Gastroesophageal sphincter (tissue), 4 donors: Measurements from ENCODE around the gene BDNF. TPM values are rescaled to one million over a fixed set of nuclear protein-coding genes. Genes with fewer than 3 reads are reported as not detected.

ENCODE experiments used
- ATAC-seq: fragments of 150-250 bp; one replicate; pipeline ENCODE4 v1.9.1; 2016; ENCODE audit warnings: mild to moderate bottlenecking, moderate library complexity
- H3K27ac ChIP-seq, 4 donors: fragments of 200-600 bp; sonication (generic) in 3 of 4; 1 replicate in 3 of 4; 2 replicates in 1 of 4; pipeline ENCODE4 v1.5.1; 2016 to 2019
- H3K27me3 ChIP-seq: fragments of 200-600 bp; sonication (generic); one replicate; pipeline ENCODE4 v1.5.1; 2019
- H3K36me3 ChIP-seq, 2 donors: fragments of 200-600 bp; sonication (generic); one replicate each; pipeline ENCODE4 v1.5.1; 2019; ENCODE audit warnings: control low read depth in 1 of 2
- H3K4me1 ChIP-seq, 3 donors: fragments of 200-600 bp; sonication (generic); 1 replicate in 2 of 3; 2 replicates in 1 of 3; pipeline ENCODE4 v1.5.1; 2016 to 2019; ENCODE audit warnings: control low read depth in 2 of 3
- H3K4me3 ChIP-seq, 2 donors: fragments of 200-600 bp; sonication (generic); one replicate each; pipeline ENCODE4 v1.5.1; 2019; ENCODE audit warnings: mild to moderate bottlenecking in 1 of 2, moderate library complexity in 1 of 2
- H3K9me3 ChIP-seq, 3 donors: fragments of 200-600 bp; sonication (generic); one replicate each; pipeline ENCODE4 v1.5.1; 2017 to 2019; ENCODE audit warnings: control low read depth in 2 of 3
- EP300 ChIP-seq: sonication (generic); formaldehyde crosslinking; IDR thresholded peaks from one replicate; pipeline ENCODE4 v1.6.1; 2017; ENCODE audit warnings: antibody characterized with exemption, mild to moderate bottlenecking
- POLR2A ChIP-seq, 2 donors: fragments of 450-650 bp; IDR thresholded peaks; one replicate each; pipeline ENCODE4 v1.6.1; 2017; ENCODE audit warnings: antibody characterized with exemption in 2 of 2, mild to moderate bottlenecking in 2 of 2, moderate library complexity in 1 of 2
- POLR2AphosphoS5 ChIP-seq: sonication (generic); formaldehyde crosslinking; IDR thresholded peaks from one replicate; pipeline ENCODE4 v1.6.1; 2017; ENCODE audit warnings: antibody characterized with exemption
- WGBS, 2 donors: methylation state at CpG; one replicate each; pipeline ENCODE4 v1.1.5; 2018; ENCODE audit warnings: low coverage in 1 of 2; 5-methylcytosine and 5-hydroxymethylcytosine counted together
- total RNA-seq, 4 donors: library from RNA; depleted of rRNA; stranded (reverse); fragments of >200 nt; gene quantifications; one replicate each; pipeline ENCODE4 v1.1.0, GENCODE V29; 2016
- TF ChIP-seq, protein P1 (sequence below), 4 experiments: fragments of 200-600 bp in 2 of 4; fragments of 450-650 bp in 2 of 4; sonication (generic) in 1 of 4; IDR thresholded peaks; one replicate each; pipeline ENCODE4 v1.5.1; 2017 to 2019; ENCODE audit warnings: antibody characterized with exemption in 4 of 4, mild to moderate bottlenecking in 2 of 4, moderate library complexity in 2 of 4

BDNF gene
- total RNA-seq, 4 donors from 2014 or later, result 0.31 to 0.62 (median 0.37) TPM; not detected in 1

DNA sequence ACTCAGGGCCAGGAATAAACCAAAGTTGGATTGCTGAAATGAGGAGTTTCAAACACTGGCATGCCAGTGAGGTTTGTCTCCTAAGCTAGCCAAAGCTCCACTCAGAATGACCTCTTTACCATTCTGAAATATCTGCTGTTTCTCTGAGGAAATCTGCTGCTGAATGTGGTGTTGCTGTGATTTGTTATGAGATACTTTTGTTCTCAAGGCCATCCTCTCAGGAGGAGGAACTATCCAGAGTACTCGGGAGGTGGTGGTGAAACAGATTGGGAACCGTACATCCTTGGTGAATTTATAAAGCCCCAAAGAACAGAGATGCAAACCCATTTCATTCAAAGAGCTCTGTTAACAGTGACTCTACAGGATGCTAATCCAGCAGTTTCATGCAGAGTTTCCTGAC, 50.5 kb downstream of the BDNF start:
- ATAC-seq, result no peak
- no peak overlapping the region for H3K4me3 ChIP-seq

DNA sequence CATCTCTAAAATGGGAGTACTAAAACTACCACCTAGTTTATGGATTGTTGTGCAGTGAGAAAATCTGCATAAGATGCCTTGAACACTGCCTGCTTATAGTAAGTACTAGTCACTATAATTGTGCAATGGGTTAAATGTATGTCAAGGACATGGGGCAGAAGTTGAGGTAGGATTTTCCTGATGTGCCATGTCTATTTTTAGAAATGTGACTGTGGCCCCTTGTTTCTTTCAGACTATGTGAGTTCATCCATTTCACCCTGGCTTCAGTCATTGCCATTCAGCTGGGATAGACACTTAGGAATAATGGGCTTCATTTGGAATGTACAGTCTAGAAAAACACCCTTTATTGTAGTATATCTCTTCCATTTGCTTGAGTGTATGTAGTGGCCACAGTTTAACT, 51.4 kb downstream of the BDNF start:
- TF ChIP-seq EP300 (no peak), POLR2AphosphoS5 (no peak), POLR2A (IDR thresholded peaks at IDR 0.05) (no peak)
- TF ChIP-seq, protein P1, sequence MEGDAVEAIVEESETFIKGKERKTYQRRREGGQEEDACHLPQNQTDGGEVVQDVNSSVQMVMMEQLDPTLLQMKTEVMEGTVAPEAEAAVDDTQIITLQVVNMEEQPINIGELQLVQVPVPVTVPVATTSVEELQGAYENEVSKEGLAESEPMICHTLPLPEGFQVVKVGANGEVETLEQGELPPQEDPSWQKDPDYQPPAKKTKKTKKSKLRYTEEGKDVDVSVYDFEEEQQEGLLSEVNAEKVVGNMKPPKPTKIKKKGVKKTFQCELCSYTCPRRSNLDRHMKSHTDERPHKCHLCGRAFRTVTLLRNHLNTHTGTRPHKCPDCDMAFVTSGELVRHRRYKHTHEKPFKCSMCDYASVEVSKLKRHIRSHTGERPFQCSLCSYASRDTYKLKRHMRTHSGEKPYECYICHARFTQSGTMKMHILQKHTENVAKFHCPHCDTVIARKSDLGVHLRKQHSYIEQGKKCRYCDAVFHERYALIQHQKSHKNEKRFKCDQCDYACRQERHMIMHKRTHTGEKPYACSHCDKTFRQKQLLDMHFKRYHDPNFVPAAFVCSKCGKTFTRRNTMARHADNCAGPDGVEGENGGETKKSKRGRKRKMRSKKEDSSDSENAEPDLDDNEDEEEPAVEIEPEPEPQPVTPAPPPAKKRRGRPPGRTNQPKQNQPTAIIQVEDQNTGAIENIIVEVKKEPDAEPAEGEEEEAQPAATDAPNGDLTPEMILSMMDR (IDR thresholded peaks at IDR 0.05), result no peak
- H3K36me3 ChIP-seq, result no peaks in the 10 kb centered on the region

More for the DNA sequence above, 50.5 kb downstream of the BDNF start:
- Histone ChIP-seq H3K27ac (no peak overlapping the region), H3K9me3 (no peaks in the 10 kb centered on the region), H3K36me3 (no peaks in the 10 kb centered on the region), H3K27me3 (no peaks in the 10 kb centered on the region), H3K4me1 (no peaks in the 10 kb centered on the region)
- WGBS, 2 donors, result 19 to 45% methylated on average over 2 of the region's 2 CpGs
- TF ChIP-seq EP300, result no peak
- TF ChIP-seq, protein P1 (IDR thresholded peaks at IDR 0.05), result no peak
- TF ChIP-seq POLR2A (IDR thresholded peaks at IDR 0.05), result no peak
- TF ChIP-seq POLR2AphosphoS5, result no peak

DNA sequence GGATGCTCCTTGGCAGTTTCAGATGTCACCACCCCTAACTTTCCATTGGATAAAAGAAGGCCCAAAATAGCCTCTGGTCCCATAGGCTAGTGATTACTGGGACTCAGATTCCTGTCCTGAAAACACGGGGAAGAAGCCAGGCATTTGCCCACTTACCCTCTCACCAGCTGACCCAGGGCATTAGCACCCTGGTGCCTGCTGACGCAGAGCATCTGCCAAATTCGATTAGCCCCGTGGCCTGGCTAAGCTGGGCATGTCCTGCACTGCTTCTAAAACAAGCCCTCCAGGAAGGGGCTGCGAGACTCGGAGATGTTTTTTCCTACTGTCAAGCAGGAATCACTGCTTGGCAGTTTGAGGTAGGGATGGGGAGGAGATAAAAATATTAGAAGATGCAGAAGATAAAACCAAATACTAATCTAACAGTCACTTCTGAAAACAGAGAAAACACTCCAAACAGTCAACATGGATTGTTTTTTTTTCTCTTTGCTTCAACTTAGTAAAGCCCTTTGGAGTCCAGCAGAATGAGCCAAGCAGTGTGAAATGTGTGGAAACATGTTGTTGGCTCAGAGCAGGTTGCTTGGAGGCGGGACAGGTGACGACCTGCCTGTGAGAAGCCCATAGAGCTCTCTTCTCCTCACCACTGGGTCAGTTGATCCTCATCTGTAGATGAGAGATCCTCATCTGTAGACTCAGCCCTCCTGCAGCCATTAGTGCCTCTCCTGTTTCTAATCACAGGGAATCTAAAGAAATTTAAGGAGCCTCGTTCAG, 54.0 kb downstream of the BDNF start:
- Histone ChIP-seq H3K36me3 (peaks cover 0 to 8% of the 10 kb centered on the region in 2 donors), H3K4me1 (no peaks in the 10 kb centered on the region), H3K4me3 (no peak overlapping the region), H3K9me3 (no peaks in the 10 kb centered on the region), H3K27me3 (no peaks in the 10 kb centered on the region), H3K27ac (no peak overlapping the region)
- 73 to 83% methylated on average over 2 to 3 of the region's 9 CpGs for WGBS, 2 donors
- TF ChIP-seq POLR2AphosphoS5 (no peak), POLR2A (IDR thresholded peaks at IDR 0.05) (no peak), EP300 (no peak)
- TF ChIP-seq, protein P1 (IDR thresholded peaks at IDR 0.05), result no peak
- ATAC-seq, result no peak

More for the DNA sequence above, 51.4 kb downstream of the BDNF start:
- Histone ChIP-seq H3K4me3 (no peak overlapping the region), H3K9me3 (no peaks in the 10 kb centered on the region), H3K27me3 (no peaks in the 10 kb centered on the region), H3K4me1 (no peaks in the 10 kb centered on the region), H3K27ac (no peak overlapping the region)
- no peak for ATAC-seq

DNA sequence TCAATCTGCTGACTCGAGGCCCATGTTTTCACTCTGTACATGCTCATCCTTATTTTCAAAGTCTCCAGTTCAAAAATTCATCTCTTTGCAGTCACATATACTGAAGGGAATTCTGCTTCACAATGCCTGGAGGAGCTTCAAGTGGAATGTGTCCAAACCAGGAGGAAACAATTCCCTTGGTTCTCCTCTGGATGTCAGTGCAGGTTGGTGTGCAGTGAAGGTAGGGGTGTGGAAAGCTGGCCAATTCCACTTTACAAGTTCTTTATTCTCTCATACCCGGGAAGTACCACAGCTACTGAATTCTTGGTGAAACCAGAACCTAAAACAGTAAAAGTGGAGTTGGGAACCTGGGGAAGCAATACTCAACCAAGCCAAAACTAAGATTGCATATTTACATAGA, 57.3 kb downstream of the BDNF start:
- WGBS, 2 donors, result 78 to 79% methylated on average over 1 to 2 of the region's 2 CpGs
- ATAC-seq, result no peak
- TF ChIP-seq EP300 (no peak), POLR2A (IDR thresholded peaks at IDR 0.05) (no peak), POLR2AphosphoS5 (no peak)
- TF ChIP-seq, protein P1 (IDR thresholded peaks at IDR 0.05), result no peak
- H3K4me3 ChIP-seq, result no peak overlapping the region
- no peaks in the 10 kb centered on the region for H3K4me1 ChIP-seq
- no peak overlapping the region for H3K27ac ChIP-seq
- H3K36me3 ChIP-seq, result peaks cover 0 to 22% of the 10 kb centered on the region in 2 donors
- no peaks in the 10 kb centered on the region for H3K9me3 ChIP-seq
- no peaks in the 10 kb centered on the region for H3K27me3 ChIP-seq

DNA sequence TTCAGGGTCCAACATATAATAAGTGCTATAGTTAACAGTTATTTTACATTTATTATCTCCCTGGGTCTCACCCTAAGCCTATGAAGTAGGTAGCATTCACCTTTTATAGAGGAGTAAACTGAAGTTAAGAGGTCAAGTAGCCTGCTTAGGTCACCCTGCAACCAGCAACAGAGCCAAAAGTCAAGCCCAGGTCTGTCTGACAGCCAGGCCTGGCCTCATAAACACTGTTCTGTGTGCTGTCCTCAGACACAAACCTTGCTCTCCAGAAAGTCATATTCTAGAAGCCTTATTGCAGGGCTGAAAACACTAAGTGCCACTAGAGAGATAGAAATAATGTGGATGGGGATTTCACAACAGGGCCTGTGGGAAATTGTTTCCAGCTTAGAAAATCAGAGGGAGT, 59.3 kb downstream of the BDNF start:
- H3K4me3 ChIP-seq, result no peak overlapping the region
- H3K9me3 ChIP-seq, result peaks cover 0 to 3% (median 0%) of the 10 kb centered on the region in 3 donors
- TF ChIP-seq POLR2AphosphoS5 (no peak), POLR2A (IDR thresholded peaks at IDR 0.05) (no peak), EP300 (no peak)
- TF ChIP-seq, protein P1 (IDR thresholded peaks at IDR 0.05), result no peak
- H3K36me3 ChIP-seq, result peaks cover 0 to 22% of the 10 kb centered on the region in 2 donors
- no peaks in the 10 kb centered on the region for H3K4me1 ChIP-seq
- H3K27ac ChIP-seq, result no peak overlapping the region
- no peaks in the 10 kb centered on the region for H3K27me3 ChIP-seq
- no peak for ATAC-seq
